AG20443 (cell line): ENCODE results near the gene PNPLA1.
A peak's percentile ranks its signal among the peaks of the same experiment; 100 is the strongest.

Experiments used
- DNase-seq: peaks from one replicate; pipeline ENCODE4 v3.0.0; 2012; ENCODE audit warnings: low spot score, mixed read lengths

The PNPLA1 gene

GRCh38 chr6:36315921-36316320, 46.1 kb downstream of the PNPLA1 start:
- no peak for DNase-seq

- no peak for DNase-seq
These were observed 47.8 kb downstream of the PNPLA1 start for GRCh38 chr6:36317623-36318022.

GRCh38 chr6:36318690-36319435, 49.0 kb downstream of the PNPLA1 start:
- DNase-seq = no peak

GRCh38 chr6:36319436-36319762, 49.5 kb downstream of the PNPLA1 start:
- no peak for DNase-seq

- no peak for DNase-seq
These were observed 50.0 kb downstream of the PNPLA1 start for GRCh38 chr6:36319821-36320220.

GRCh38 chr6:36320475-36320874, 50.6 kb downstream of the PNPLA1 start:
- no peak for DNase-seq

DNA sequence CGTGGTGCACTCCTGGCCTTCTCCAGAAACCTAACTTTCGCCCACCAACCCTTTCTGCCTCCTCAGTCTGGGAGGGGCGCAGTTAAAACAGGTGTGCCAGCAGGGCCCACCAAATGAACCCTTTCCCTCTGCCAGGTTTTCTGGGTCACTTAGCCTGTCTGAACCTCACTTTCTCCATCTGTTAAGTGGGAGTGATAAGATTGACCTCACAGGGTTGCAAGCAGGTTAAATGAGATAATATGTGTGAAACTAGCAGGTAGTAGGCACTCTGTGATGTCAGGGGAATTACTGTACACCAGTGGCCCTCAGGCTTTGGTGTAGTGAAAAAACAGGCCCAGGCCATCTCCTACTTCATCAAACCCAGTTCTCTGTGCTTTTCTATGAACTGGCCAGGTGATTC, 52.7 kb downstream of the PNPLA1 start:
- no peak for DNase-seq

- DNase-seq = no peak
These were observed 53.2 kb downstream of the PNPLA1 start for GRCh38 chr6:36323062-36323461.

DNA sequence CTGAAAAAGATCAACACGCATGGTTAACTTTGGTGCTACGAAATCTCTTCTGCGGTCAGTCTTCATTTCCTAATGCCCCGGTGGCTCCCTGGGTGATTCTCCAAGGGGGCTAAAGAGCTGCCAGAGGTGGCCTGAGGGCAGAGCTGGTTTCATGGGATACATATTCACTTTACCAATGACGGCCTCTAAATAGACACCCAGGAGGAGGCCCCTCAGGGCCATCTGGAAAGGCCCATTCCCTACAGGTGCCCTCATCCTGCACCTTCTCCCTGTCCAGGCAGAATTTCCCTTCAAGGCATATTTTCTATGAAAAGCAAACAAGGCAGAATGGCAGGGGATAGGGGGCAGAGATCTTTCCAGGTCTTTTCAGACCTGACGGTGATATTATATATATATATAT, 54.3 kb downstream of the PNPLA1 start:
- DNase-seq = no peak

- no peak for DNase-seq
These were observed 54.9 kb downstream of the PNPLA1 start for GRCh38 chr6:36324715-36325114.

- DNase-seq = no peak
These were observed 56.6 kb downstream of the PNPLA1 start for GRCh38 chr6:36326356-36326995.

DNA sequence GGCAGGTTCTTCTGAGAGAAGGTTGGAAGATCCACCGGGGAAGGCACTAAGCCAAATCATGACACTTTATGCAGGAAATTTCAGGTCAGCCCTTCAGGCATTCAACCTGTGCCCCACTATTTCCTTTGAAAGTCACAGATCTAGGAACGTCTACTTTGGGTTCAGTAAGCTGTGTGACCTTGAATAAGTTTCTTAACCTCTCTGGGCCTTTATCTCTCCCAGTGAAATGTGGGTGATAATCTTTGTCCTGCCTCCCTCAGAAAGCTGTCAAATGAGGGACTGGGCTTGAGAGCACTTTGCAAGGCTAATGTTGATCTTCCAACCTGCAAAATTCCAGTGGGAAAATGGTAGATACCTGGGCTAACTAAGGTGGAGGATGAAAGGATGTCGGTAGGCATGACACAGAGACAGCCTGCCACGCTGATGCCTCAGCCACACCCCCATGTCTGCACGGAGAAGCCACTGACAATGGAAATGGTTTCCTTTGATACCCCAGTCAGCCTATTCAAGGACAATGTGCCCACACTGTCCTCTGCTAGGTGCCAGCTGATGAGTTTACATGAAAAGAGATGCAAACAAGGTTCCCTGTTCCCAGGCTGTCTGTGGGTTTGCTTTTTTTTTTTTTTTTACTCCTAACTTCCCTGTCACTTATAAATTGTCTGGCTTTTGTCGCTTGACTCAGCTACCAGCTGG, 57.5 kb downstream of the PNPLA1 start:
- DNase-seq = no peak

DNA sequence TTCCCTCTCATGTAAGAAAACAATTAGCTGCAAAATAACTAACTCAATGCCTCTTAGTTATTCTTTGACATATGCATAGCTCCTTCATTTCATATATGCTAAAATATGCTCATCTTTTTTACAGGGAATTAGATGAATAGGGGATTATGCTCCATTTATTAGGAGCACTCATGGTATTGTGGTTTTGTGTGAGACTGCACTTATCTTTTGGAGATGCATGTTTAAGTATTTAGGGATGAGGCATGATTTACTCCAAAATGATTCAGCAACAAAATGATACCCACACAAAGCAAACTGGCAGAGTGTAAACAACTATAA, 58.0 kb downstream of the PNPLA1 start:
- DNase-seq = no peak

GRCh38 chr6:36328600-36328999, 58.7 kb downstream of the PNPLA1 start:
- DNase-seq = no peak

- no peak for DNase-seq
These were observed 60.0 kb downstream of the PNPLA1 start for GRCh38 chr6:36329798-36330291.

DNA sequence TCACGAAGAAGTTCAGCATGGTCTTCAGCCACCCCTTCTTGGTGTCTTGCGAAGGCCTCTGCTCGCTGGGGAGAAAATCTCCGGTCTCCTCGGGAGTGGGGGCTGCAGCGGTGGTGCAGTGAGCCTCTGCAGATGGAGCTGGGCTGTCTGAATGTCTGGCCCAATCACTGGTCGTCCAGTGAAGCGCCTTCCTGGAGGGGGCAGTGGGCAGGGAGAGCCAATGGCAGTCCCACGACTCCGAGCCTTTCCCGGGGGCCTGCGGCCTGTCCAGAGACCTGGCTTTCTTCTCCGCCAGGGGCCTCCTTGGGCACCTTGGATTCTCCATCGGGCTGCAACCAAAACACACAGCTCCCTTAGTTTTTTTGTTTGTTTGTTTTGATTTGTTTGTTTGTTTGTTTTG, 60.5 kb downstream of the PNPLA1 start:
- no peak for DNase-seq

- DNase-seq = no peak
These were observed 61.5 kb downstream of the PNPLA1 start for GRCh38 chr6:36331381-36331780.

DNA sequence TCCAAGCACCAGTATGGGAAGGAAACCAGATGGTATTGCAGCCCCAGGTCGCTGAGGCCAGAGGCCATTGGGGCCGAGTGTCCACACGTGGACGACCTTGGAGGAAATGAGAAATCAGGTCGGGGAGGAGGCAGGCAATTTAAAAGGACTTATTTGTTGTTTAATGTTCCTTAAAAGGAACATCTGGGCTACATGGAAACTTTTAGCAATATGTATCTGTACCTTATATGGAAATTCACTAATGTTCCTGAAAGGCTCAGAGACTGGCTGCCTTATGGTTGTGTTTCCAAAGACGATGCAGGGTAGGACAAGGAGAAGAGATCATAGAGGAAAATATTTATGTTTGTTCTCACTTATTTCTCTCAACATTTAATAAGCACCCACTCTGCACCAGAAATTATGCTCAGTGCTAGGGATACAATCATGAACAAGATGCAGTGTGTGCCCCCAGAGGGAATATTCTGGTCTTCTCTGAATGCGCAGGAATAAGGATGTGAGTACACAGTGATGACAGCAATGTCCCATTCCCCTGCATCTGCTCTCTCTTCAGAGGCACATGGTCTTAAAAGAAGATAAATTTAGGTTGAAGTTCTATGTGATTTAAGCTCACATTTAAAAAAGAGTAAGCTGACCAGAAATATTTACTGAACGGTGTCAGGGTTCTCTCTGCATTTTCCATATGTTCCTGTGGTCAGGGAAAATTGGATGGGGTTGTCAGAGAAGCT, 63.5 kb downstream of the PNPLA1 start:
- no peak for DNase-seq

DNA sequence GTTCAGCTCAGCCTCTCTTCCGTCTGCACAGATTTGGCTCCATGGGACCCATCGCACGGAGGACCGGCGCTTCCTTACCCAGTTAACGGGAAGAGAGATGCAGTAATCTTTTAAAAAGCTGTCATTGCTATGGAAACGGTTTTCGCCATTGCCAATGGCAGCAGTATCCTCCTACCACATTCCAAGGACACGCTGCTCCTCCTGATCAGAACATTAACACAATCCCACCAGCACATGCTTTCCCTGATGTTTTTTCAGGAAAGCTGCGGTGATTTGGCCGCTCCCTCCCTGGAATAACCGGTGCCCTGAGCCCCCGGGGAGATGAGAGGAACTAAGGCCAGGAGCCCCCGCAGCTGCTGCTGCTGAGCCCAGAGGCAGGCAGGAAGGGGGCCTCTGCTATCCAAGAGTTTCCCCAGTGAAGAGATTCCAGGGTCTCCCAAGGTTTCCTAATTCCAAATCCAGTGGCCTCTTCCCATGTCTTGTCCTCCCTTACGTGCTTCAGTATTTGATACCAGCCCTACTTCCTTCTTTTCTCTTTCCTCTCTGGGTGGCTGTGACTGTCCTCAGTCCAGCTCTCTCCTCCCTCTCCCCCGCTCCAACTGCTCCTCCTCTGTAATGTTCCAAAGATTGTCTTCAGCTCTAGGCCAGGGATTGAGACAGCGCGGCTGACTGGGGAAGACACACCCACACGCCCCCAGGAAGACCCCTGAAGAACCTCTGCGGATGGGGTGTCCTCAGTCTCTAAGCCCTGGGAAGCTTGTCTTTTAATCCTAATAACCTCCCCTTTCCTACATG, 64.3 kb downstream of the PNPLA1 start:
- peak; percentile 44 for DNase-seq

- no peak for DNase-seq
These were observed 65.1 kb downstream of the PNPLA1 start for GRCh38 chr6:36334832-36335459.

DNA sequence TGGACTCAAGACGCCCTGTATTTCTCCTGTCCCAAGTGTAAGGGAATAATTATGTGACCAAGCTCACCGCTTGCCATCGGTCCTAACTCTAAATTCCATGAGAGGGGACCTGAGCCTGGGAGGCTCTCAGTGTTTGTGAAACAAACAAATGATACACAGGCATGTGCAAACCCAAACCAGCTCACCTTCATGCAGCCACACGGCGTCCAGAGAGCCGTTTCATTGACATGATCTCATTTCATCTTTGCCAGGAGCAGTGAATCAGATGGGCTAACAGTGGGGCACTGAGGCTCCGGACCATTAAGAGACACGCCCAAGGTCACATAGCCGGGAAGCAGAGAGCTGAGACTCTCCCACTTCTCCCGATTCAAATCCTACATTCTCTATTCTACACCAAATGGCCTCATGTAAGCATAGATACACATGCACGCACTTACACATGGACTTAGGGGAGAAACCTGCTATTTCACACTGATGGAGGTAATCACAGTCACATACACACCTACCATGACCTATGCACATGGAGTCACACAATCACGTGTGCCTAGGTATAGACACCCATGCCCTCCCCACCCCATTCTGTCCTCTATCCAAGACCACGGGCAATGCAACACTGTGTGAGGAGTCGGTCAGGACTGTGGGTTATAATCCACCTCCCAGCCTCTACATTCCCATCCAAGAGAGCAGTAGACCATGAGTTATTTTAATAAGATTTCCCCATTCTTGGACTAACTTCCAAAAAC, 65.8 kb downstream of the PNPLA1 start:
- DNase-seq = no peak
